Adrenal gland (tissue), 5 donors: ENCODE measurements around the gene ZNF292.

Experiments
- CTCF ChIP-seq, 6 experiments: fragments of 450-650 bp in 4 of 6; fragments of 200-600 bp in 2 of 6; sonication (generic) in 1 of 6; IDR thresholded peaks; 1 replicate in 5 of 6; 2 replicates in 1 of 6; pipeline versions ENCODE4 v1.5.1 to v1.8.0; 2016 to 2021; ENCODE audit warnings: antibody characterized with exemption in 6 of 6, mild to moderate bottlenecking in 2 of 6, moderate library complexity in 1 of 6
- POLR2A ChIP-seq, 2 donors: fragments of 450-650 bp; IDR thresholded peaks; one replicate each; pipeline ENCODE4 v1.6.1; 2017; ENCODE audit warnings: antibody characterized with exemption in 2 of 2, mild to moderate bottlenecking in 2 of 2, moderate library complexity in 1 of 2
- donor health status: DM: no; HTN: no; CAD: no.

- TF ChIP-seq CTCF (IDR thresholded peaks at IDR 0.05) (no peak), POLR2A (IDR thresholded peaks at IDR 0.05) (no peak)
These were observed 95.9 kb downstream of the ZNF292 start for GRCh38 chr6:87251225-87251624.
